K562 (cell line): Measurements from ENCODE around the gene EFNA2. TPM values are rescaled to one million over a fixed set of nuclear protein-coding genes. Genes with fewer than 3 reads are reported as not detected.

Source experiments
- CREM ChIP-seq: IDR thresholded peaks from 2 replicates; pipeline ENCODE4 v1.6.1; 2014; ENCODE audit warnings: antibody characterized with exemption, low read depth
- HNRNPUL1 ChIP-seq: fragments of 200-400 bp; formaldehyde crosslinking; IDR thresholded peaks from 2 replicates; pipeline ENCODE4 v1.6.1; 2017; ENCODE audit warnings: low read length
- KLF1 ChIP-seq: fragments of 450-650 bp; IDR thresholded peaks from 2 replicates; pipeline ENCODE4 v1.6.1; 2016; ENCODE audit warnings: missing genetic modification characterization, missing compliant biosample characterization
- MYC ChIP-seq, 2 experiments: fragments of 250-450 bp in 1 of 2; sonication (Bioruptor Pico) in 1 of 2; IDR thresholded peaks; 2 replicates each; pipeline versions ENCODE4 v1.5.1 to v1.6.1; 2012 to 2021; ENCODE audit warnings: low read depth in 2 of 2, borderline replicate concordance in 1 of 2, improper control_type of control experiment in 1 of 2, low read length in 1 of 2, mild to moderate bottlenecking in 1 of 2, moderate library complexity in 1 of 2
- MYNN ChIP-seq, 2 experiments: sonication (generic); formaldehyde crosslinking in 1 of 2; IDR thresholded peaks; 2 replicates each; pipeline versions ENCODE4 v1.5.0 to v1.6.1; 2016 to 2020; ENCODE audit warnings: antibody characterized with exemption in 1 of 2, missing genetic modification reagents in 1 of 2
- PCBP1 ChIP-seq: fragments of 200-400 bp; formaldehyde crosslinking; IDR thresholded peaks from 2 replicates; pipeline ENCODE4 v1.6.1; 2018; ENCODE audit warnings: mild to moderate bottlenecking, low read depth, low read length; ENCODE audit not compliant: poor library complexity, severe bottlenecking
- POLR2H ChIP-seq: IDR thresholded peaks from 2 replicates; pipeline ENCODE4 v1.6.1; 2016; ENCODE audit warnings: missing genetic modification characterization, low read depth, mild to moderate bottlenecking, control low read depth, missing compliant biosample characterization, moderate library complexity
- RHOXF2B ChIP-seq: fragments of 250-450 bp; sonication (Bioruptor Pico); conservative IDR thresholded peaks from 2 replicates; pipeline ENCODE4 v1.5.1; 2021
- SNRNP70 ChIP-seq: fragments of 200-400 bp; formaldehyde crosslinking; optimal IDR thresholded peaks from 2 replicates; pipeline ENCODE3; 2017; ENCODE audit warnings: low read depth, low read length
- SUPT5H ChIP-seq: fragments of 450-650 bp; IDR thresholded peaks from 2 replicates; pipeline ENCODE4 v1.6.1; 2016
- TARDBP ChIP-seq: fragments of 450-650 bp; IDR thresholded peaks from 2 replicates; pipeline ENCODE4 v1.6.1; 2016
- TOE1 ChIP-seq, 2 experiments: fragments of 450-650 bp in 1 of 2; sonication (generic) in 1 of 2; formaldehyde crosslinking in 1 of 2; IDR thresholded peaks; 2 replicates each; pipeline versions ENCODE4 v1.7.1 to v1.8.0; 2016 to 2022; ENCODE audit warnings: borderline replicate concordance in 2 of 2, mild to moderate bottlenecking in 2 of 2, antibody characterized with exemption in 1 of 2, inconsistent platforms in 1 of 2, low read depth in 1 of 2, missing genetic modification reagents in 1 of 2, moderate library complexity in 1 of 2
- ZNF717 ChIP-seq: fragments of 250-450 bp; sonication (Bioruptor Pico); IDR thresholded peaks from 2 replicates; pipeline ENCODE4 v1.5.0; 2021
- polyA plus RNA-seq, 8 experiments: library from polyadenylated mRNA; depleted of rRNA in 4 of 8; stranded (reverse) in 5 of 8; unstranded in 3 of 8; fragments of >200 nt; fragmentation: Nextera tagmentation in 2 of 8; fragmentation: Illumina TruSeq in 1 of 8; extraction: Ambion mirVana in 2 of 8; extraction: Trizol in 1 of 8; gene quantifications; 2 replicates each; pipeline versions ENCODE4 v1.2.1 to v1.2.3, GENCODE V29; 2011 to 2014; ENCODE audit warnings: inconsistent platforms in 1 of 8, missing spikeins in 1 of 8
- total RNA-seq, 7 experiments: library from RNA; depleted of rRNA in 6 of 7; stranded (reverse); fragments of >200 nt in 6 of 7; fragmentation: Illumina TruSeq in 2 of 7; extraction: Trizol in 2 of 7; gene quantifications; 2 replicates each; pipeline versions ENCODE4 v1.2.1 to v1.2.3, GENCODE V29; 2011 to 2021; ENCODE audit warnings: low replicate concordance in 1 of 7
- TF ChIP-seq, protein P1 (sequence below): fragments of 250-450 bp; sonication (Bioruptor Pico); IDR thresholded peaks from 2 replicates; pipeline ENCODE4 v1.5.0; 2020; ENCODE audit warnings: mild to moderate bottlenecking, borderline replicate concordance
- TF ChIP-seq, protein P2 (sequence below): fragments of 450-650 bp; IDR thresholded peaks from 2 replicates; pipeline ENCODE4 v1.6.1; 2018; ENCODE audit not compliant: partially characterized antibody
- TF ChIP-seq, protein P3 (sequence below), 2 experiments: fragments of 450-650 bp; IDR thresholded peaks; 2 replicates each; pipeline ENCODE4 v1.6.1; 2016

EFNA2 gene
- total and polyA plus RNA-seq, 9 of the 15 experiments (the other 6 are each of a cell fraction or from before 2014, with no cell fraction given), result 0.11 to 0.44 (median 0.15) TPM; not detected in 6

DNA sequence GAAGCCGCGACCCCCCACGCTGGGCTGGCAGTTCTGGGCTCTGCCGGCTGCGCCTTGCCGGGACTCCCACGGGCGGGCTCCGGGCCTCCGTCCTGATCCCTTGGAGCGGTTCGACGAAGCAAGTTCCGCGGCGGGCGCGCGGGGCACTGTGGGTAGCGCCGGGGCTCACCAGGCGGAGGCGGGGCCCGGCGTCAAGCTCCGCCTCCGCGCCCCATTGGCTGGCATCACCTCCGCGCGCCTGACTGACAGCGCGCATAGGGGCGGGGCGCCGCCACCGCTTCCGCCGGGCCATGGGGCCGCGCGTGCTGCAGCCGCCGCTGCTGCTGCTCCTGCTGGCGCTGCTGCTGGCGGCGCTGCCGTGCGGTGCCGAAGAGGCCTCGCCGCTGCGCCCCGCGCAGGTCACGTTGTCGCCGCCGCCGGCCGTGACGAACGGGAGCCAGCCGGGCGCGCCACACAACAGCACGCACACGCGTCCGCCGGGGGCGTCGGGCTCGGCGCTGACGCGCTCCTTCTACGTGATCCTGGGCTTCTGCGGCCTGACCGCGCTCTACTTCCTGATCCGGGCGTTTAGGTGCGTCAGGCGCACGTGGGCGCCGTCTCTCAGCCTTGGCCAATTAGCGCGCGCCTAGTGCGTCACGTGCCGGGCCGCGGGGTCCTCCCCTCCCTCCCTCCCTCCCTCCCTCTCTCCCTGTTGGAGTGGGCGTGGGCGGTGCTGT, 10.3 kb upstream of the EFNA2 start, which contains the start of gene FAM174C (continued):
- TF ChIP-seq, protein P1, sequence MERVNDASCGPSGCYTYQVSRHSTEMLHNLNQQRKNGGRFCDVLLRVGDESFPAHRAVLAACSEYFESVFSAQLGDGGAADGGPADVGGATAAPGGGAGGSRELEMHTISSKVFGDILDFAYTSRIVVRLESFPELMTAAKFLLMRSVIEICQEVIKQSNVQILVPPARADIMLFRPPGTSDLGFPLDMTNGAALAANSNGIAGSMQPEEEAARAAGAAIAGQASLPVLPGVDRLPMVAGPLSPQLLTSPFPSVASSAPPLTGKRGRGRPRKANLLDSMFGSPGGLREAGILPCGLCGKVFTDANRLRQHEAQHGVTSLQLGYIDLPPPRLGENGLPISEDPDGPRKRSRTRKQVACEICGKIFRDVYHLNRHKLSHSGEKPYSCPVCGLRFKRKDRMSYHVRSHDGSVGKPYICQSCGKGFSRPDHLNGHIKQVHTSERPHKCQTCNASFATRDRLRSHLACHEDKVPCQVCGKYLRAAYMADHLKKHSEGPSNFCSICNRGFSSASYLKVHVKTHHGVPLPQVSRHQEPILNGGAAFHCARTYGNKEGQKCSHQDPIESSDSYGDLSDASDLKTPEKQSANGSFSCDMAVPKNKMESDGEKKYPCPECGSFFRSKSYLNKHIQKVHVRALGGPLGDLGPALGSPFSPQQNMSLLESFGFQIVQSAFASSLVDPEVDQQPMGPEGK (CRISPR knock-in tag), result no peak
- TF ChIP-seq, protein P2, sequence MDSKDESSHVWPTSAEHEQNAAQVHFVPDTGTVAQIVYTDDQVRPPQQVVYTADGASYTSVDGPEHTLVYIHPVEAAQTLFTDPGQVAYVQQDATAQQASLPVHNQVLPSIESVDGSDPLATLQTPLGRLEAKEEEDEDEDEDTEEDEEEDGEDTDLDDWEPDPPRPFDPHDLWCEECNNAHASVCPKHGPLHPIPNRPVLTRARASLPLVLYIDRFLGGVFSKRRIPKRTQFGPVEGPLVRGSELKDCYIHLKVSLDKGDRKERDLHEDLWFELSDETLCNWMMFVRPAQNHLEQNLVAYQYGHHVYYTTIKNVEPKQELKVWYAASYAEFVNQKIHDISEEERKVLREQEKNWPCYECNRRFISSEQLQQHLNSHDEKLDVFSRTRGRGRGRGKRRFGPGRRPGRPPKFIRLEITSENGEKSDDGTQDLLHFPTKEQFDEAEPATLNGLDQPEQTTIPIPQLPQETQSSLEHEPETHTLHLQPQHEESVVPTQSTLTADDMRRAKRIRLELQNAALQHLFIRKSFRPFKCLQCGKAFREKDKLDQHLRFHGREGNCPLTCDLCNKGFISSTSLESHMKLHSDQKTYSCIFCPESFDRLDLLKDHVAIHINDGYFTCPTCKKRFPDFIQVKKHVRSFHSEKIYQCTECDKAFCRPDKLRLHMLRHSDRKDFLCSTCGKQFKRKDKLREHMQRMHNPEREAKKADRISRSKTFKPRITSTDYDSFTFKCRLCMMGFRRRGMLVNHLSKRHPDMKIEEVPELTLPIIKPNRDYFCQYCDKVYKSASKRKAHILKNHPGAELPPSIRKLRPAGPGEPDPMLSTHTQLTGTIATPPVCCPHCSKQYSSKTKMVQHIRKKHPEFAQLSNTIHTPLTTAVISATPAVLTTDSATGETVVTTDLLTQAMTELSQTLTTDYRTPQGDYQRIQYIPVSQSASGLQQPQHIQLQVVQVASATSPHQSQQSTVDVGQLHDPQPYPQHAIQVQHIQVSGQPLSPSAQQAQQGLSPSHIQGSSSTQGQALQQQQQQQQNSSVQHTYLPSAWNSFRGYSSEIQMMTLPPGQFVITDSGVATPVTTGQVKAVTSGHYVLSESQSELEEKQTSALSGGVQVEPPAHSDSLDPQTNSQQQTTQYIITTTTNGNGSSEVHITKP, result no peak
- TF ChIP-seq ZNF717 (CRISPR knock-in tag) (no peak), CREM (peak; percentile 95), TARDBP (0 out of 2 replicates have a peak, but pooled peaks have one; percentile 47), SNRNP70 (no peak), TOE1 (IDR thresholded peaks at IDR 0.05; ENCODE audit: borderline replicate concordance) (peak; percentile 81; the same call in 1 of the 2 replicates), TOE1 (CRISPR knock-in tag; IDR thresholded peaks at IDR 0.05; ENCODE audit: borderline replicate concordance, low read depth) (peak; percentile 41; the same call in 1 of the 2 replicates), RHOXF2B (CRISPR knock-in tag) (0 out of 2 replicates have a peak, but pooled peaks have one; percentile 22), KLF1 (tag) (peak; percentile 68; the same call in 1 of the 2 replicates), SUPT5H (peak; percentile 92; the same call in 1 of the 2 replicates), MYNN (IDR thresholded peaks at IDR 0.05) (no peak; the same call in 1 of the 2 replicates), MYNN (CRISPR knock-in tag; IDR thresholded peaks at IDR 0.05) (no peak), MYC (IDR thresholded peaks at IDR 0.05; ENCODE audit: low read depth, low read length) (peak; percentile 90), MYC (CRISPR knock-in tag; IDR thresholded peaks at IDR 0.05; ENCODE audit: borderline replicate concordance, low read depth) (no peak), PCBP1 (no peak), POLR2H (tag) (no peak), HNRNPUL1 (no peak)
- TF ChIP-seq, protein P3, sequence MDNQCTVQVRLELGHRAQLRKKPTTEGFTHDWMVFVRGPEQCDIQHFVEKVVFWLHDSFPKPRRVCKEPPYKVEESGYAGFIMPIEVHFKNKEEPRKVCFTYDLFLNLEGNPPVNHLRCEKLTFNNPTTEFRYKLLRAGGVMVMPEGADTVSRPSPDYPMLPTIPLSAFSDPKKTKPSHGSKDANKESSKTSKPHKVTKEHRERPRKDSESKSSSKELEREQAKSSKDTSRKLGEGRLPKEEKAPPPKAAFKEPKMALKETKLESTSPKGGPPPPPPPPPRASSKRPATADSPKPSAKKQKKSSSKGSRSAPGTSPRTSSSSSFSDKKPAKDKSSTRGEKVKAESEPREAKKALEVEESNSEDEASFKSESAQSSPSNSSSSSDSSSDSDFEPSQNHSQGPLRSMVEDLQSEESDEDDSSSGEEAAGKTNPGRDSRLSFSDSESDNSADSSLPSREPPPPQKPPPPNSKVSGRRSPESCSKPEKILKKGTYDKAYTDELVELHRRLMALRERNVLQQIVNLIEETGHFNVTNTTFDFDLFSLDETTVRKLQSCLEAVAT (IDR thresholded peaks at IDR 0.05), result no peak
